PFSK-1 (cell line): Measurements from ENCODE around the gene GINS2.

ENCODE experiments used
- FOXP2 ChIP-seq: optimal IDR thresholded peaks from 2 replicates; pipeline ENCODE3; 2011; ENCODE audit warnings: borderline replicate concordance, control low read depth, inconsistent platforms; ENCODE audit not compliant: insufficient read depth; ENCODE audit errors: extremely low read length, extremely low read depth
- POLR2AphosphoS5 ChIP-seq: IDR thresholded peaks from 2 replicates; pipeline ENCODE4 v1.6.1; 2012; ENCODE audit warnings: low read depth, mild to moderate bottlenecking, control low read depth, low read length, moderate library complexity
- REST ChIP-seq, 2 experiments: IDR thresholded peaks; 2 replicates each; pipeline versions ENCODE4 v1.6.1 to v1.8.0; 2011 to 2012; ENCODE audit warnings: low read depth in 2 of 2, low read length in 2 of 2, control low read depth in 1 of 2, inconsistent platforms in 1 of 2, mild to moderate bottlenecking in 1 of 2, moderate library complexity in 1 of 2; ENCODE audit not compliant: insufficient read depth in 1 of 2
- SIN3A ChIP-seq: IDR thresholded peaks from 2 replicates; pipeline ENCODE4 v1.6.1; 2012; ENCODE audit warnings: mild to moderate bottlenecking, low read length, moderate library complexity, borderline replicate concordance; ENCODE audit not compliant: insufficient read depth
- TAF1 ChIP-seq: IDR thresholded peaks from 2 replicates; pipeline ENCODE4 v1.6.1; 2012; ENCODE audit warnings: low read length, control low read depth, borderline replicate concordance; ENCODE audit not compliant: insufficient read depth

Gene GINS2

DNA sequence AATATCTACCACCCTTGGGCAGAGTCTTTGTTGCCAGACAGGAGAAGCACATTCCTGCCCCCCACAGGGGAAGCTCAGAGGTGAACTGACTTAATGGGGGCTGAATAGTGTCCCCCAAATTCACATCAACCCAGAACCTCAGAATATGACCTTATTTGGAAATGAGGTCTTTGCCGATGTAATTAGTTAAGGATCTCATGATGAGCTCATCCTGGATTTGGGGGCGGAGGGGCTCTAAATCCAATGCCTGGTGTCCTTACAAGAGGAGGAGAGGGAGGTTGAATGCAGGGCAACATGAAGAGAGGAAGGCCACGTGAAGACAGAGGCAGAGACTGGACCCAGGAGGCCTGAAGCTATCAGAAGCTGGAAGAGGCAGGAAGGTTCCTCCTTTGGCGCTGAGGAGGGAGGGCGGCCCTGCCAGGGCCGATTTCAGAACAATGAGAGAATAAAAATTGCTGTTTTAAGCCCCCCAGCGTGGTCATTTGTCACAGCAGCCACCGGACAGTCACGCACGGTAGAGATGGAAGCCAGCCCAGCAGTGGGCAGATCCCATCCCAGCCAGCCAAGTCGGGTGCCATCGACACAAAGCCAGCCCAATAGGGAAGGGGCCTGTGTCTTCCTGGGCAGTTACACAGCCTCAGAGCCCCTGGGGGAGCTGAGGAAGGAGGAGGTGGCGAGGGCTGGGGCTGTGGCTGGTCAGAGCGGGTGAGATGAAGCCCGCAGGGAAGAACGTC, 40.9 kb upstream of the GINS2 start:
- no peak for TF ChIP-seq REST (IDR thresholded peaks at IDR 0.05; ENCODE audit: insufficient read depth in 1 of 2, low read depth in 2 of 2, low read length in 2 of 2)
- TF ChIP-seq FOXP2, result no peak

- no peak for TF ChIP-seq TAF1
- no peak for TF ChIP-seq FOXP2
- TF ChIP-seq POLR2AphosphoS5, result no peak
- no peak for TF ChIP-seq SIN3A
- no peak for TF ChIP-seq REST (IDR thresholded peaks at IDR 0.05; ENCODE audit: insufficient read depth in 1 of 2, low read depth in 2 of 2, low read length in 2 of 2)
Observed at GRCh38 chr16:85728879-85729278, 40.1 kb upstream of the GINS2 start.

GRCh38 chr16:85724936-85725335, 36.2 kb upstream of the GINS2 start:
- no peak for TF ChIP-seq REST (IDR thresholded peaks at IDR 0.05; ENCODE audit: insufficient read depth in 1 of 2, low read depth in 2 of 2, low read length in 2 of 2)
- no peak for TF ChIP-seq FOXP2
- TF ChIP-seq SIN3A, result no peak
- TF ChIP-seq TAF1, result no peak
- no peak for TF ChIP-seq POLR2AphosphoS5

DNA sequence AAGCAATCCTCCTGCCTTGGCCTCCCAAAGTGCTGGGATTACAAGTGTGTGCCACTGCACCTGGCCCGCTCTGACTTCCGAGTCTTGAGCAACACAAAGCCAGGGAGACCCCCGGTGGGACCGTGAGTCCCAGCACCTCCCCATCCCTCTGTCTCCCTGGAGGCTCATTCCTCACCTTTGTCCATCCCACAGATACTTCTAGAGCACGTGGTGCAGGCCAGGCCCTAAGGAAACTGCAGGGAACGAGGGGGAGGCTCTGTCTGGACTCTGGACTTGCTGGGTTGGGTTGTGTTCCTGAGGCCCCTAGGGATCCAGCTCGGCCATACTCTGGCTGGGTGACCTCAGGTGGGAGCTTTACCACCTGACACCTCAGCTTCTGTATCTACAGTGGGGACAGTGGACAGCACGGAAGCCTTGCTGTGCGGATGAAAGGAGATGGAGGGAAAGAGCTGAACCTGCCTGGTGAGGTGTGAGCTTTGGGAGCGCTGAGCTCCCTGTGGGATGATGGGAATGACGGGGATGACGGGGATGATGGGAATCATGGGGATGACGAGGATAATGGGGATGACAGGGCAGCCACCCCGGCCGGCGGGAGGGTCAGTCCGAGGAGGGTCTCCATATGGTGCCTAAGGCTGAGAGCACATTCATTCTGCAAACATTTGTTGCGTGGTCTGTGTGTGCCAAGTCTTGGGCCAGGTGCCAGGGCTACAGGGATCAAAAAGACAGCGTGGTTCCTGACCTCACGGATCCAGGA, 35.5 kb upstream of the GINS2 start:
- TF ChIP-seq TAF1 (no peak), REST (IDR thresholded peaks at IDR 0.05; ENCODE audit: insufficient read depth in 1 of 2, low read depth in 2 of 2, low read length in 2 of 2) (no peak), POLR2AphosphoS5 (no peak), FOXP2 (no peak), SIN3A (no peak)
